Central memory CD8-positive, alpha-beta T cell (primary cell): Measurements from ENCODE around the gene SSBP2.
"Not testable (repeated sequence)": the region's sequence is repeated elsewhere in the genome, so short reads cannot be mapped to it uniquely, and the experiment has no call there.

Experiments
- ATAC-seq: fragments of 150-1000 bp; cut with Tn5 transposase; replicated peaks from 2 replicates; pipeline ENCODE4 v1.10.0; 2022; ENCODE audit warnings: mild to moderate bottlenecking, moderate FRiP score, moderate number of reproducible peaks; ENCODE audit not compliant: poor library complexity, severe bottlenecking; ENCODE audit errors: extremely low read depth
- DNase-seq, 2 donors: peaks; one replicate each; pipeline ENCODE4 v3.0.0; 2021; ENCODE audit warnings: low spot score in 2 of 2
- H3K27ac Mint-ChIP-seq: one replicate; pipeline ENCODE4 v1.8.0; 2022; ENCODE audit warnings: low read depth, mild to moderate bottlenecking, moderate library complexity, mixed read lengths
- H3K27me3 Mint-ChIP-seq: one replicate; pipeline ENCODE4 v1.8.0; 2022; ENCODE audit warnings: mixed read lengths
- H3K36me3 Mint-ChIP-seq: one replicate; pipeline ENCODE4 v1.8.0; 2022; ENCODE audit warnings: mild to moderate bottlenecking, moderate library complexity, mixed read lengths; ENCODE audit not compliant: insufficient read depth
- H3K4me1 Mint-ChIP-seq: one replicate; pipeline ENCODE4 v1.8.0; 2022; ENCODE audit warnings: mixed read lengths
- H3K4me3 Mint-ChIP-seq: one replicate; pipeline ENCODE4 v1.8.0; 2022; ENCODE audit warnings: mild to moderate bottlenecking, moderate library complexity, mixed read lengths
- H3K9me3 Mint-ChIP-seq: one replicate; pipeline ENCODE4 v1.8.0; 2022; ENCODE audit warnings: mixed read lengths

The SSBP2 gene

DNA sequence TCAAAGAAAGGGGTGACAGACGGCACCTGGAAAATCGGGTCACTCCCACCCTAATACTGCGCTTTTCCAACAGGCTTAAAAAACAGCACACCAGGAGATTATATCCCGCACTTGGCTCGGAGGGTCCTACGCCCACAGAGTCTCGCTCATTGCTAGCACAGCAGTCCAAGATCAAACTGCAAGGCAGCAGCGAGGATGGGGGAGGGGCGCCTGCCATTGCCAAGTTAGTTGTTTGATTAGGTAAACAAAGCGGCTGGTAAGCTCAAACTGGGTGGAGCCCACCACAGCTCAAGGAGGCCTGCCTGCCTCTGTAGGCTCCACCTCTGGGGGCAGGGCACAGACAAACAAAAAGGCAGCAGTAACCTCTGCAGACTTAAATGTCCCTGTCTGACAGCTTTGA is 158.8 kb downstream of the SSBP2 start:
- not testable (repeated sequence) for ATAC-seq, H3K27ac Mint-ChIP-seq, H3K27me3 Mint-ChIP-seq, H3K9me3 Mint-ChIP-seq, H3K36me3 Mint-ChIP-seq, DNase-seq, H3K4me3 Mint-ChIP-seq
- H3K4me1 Mint-ChIP-seq = peaks cover 17% of the 10 kb centered on the region

DNA sequence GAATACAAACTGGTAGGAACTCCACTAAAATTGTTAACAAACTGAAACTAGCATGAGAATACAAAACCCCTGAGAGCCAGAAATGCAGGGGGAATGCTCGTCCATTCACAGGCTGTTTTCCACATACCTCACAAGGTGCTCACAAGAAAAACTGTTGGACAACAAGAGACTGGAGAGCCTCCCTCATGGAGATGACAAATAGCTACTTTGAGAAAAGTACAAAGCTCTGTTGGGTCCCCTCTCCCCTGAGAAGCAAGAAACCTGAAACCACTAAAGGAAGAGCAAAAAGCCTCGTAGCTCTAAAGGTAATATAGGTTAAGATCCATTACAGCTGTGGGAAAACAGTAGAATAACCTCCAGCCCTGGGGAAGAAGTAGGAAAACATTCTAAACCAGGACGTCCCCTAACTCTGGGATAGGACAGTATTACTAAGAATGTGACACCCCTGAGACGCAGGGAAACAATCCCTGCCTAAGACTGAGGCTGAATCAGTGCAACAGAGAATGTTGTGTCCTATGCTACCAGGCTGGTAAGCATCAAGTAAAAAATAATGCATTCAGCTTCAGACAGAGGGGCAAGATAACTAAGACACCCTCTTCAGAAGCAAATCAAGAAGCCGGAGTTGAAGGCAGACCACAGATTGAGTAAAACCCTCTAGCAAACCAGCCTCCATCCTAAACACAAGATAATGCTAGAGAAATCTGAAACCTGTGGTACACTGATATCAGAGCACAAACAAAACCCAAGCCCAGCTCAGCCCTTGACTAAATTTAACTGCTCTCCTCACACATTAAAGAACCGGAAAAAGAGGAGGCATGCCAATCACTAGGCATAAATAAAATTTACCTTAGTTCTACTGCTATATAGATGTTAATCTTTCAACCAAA is 160.2 kb downstream of the SSBP2 start:
- no peak overlapping the region for H3K4me3 Mint-ChIP-seq
- peaks cover 1% of the 10 kb centered on the region for H3K36me3 Mint-ChIP-seq
- ATAC-seq (no peak), DNase-seq (no peak)
- H3K4me1 Mint-ChIP-seq = peaks cover 17% of the 10 kb centered on the region
- H3K27ac Mint-ChIP-seq = no peak overlapping the region
- peaks cover 6% of the 10 kb centered on the region for H3K9me3 Mint-ChIP-seq
- no peaks in the 10 kb centered on the region for H3K27me3 Mint-ChIP-seq

DNA sequence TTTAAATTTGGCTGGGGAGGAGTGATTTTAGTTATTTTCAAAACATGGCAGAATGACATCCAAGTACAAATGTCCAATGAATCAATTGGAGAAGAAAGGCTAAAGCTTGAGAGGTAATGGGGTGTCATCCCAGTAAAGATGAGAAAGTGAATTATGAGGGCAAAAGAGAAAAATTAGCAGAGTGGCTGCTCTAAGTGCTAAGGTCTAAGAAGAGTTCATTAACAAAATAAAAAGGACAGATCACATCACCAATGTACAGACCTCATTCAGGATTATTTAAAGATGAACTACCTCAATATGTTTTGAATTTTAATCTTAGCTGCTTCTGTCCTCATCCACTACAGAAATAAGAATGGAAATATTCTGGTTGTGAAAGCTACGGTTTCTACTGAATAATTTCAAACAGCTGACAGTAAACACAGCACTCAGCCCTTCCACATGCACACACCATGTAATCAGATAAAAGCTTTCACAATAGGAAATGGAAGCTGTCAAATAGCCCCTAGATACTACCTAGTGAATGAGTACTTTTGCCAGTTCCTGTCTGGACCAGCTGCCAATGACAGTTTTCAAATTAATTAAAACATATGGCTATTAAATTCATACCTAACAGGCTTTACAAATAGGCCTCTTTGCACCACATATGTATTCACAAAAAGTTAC is 171.5 kb downstream of the SSBP2 start:
- Mint-ChIP-seq H3K9me3 (no peaks in the 10 kb centered on the region), H3K4me3 (no peak overlapping the region), H3K4me1 (peaks cover 9% of the 10 kb centered on the region), H3K36me3 (peaks cover 2% of the 10 kb centered on the region), H3K27ac (no peak overlapping the region), H3K27me3 (no peaks in the 10 kb centered on the region)
- ATAC-seq (no peak), DNase-seq (no peak)

DNA sequence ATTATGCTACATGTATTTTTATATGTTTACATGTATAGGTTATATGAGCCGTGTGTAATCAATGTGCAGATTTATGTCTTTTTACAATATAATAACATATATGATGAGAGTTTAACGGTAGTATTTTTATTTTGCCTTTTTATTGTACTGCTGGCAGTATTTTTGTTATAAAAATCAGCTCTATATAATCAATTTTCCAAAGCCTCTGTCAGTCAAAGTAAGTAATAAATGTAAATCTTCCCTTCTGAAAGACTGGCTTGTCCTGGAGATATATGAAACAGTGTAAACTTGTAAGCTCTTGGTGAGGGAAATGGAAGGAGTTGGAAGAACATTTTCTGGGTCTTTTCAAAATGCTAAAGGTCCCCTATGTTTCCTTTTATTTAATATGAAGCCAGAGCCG is 173.8 kb downstream of the SSBP2 start:
- ATAC-seq (no peak), DNase-seq (no peak)
- no peak overlapping the region for H3K27ac Mint-ChIP-seq
- H3K36me3 Mint-ChIP-seq = peaks cover 4% of the 10 kb centered on the region
- no peaks in the 10 kb centered on the region for H3K27me3 Mint-ChIP-seq
- H3K9me3 Mint-ChIP-seq = no peaks in the 10 kb centered on the region
- peaks cover 9% of the 10 kb centered on the region for H3K4me1 Mint-ChIP-seq
- no peak overlapping the region for H3K4me3 Mint-ChIP-seq

DNA sequence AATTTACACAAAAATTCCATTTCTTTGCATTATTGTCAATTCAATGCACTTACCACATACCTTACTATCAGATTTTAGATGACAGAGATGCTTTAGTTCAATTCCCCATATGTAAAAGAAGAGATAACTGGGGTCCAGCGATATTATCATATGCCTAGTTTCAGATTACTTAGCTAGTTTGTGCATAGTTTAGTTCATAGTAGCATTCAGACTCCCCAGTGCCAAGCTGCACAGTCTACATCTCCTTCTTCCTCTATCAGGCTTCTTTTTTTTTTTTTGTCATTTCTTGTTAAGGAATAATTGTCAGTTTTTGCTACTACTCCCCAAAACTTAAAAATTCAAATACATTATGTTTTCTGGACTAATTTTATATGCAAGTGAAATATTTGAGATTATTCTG is 175.0 kb downstream of the SSBP2 start:
- no peak overlapping the region for H3K27ac Mint-ChIP-seq
- peaks cover 9% of the 10 kb centered on the region for H3K4me1 Mint-ChIP-seq
- H3K9me3 Mint-ChIP-seq = no peaks in the 10 kb centered on the region
- no peak for ATAC-seq
- H3K27me3 Mint-ChIP-seq = no peaks in the 10 kb centered on the region
- no peak for DNase-seq
- peaks cover 4% of the 10 kb centered on the region for H3K36me3 Mint-ChIP-seq
- H3K4me3 Mint-ChIP-seq = no peak overlapping the region

DNA sequence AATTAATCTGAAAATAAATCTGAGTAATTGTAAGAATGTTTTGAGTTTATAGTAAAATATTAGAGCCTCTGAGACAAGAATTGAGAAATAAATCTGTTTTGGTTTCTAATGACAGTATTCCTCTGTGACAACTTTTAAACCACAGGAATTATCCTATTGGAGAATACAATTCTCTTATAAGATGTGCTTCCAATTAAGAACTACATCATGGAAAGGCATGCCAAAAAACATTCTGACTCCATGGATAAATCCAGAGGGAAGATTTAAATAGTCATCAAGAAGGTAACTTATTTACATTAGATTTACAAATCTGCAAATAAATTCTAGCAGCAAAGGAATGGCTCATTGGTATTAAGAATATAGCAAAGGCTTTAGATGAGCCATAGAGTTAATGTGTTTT is 178.7 kb downstream of the SSBP2 start:
- Mint-ChIP-seq H3K9me3 (no peaks in the 10 kb centered on the region), H3K36me3 (peaks cover 6% of the 10 kb centered on the region), H3K27me3 (no peaks in the 10 kb centered on the region), H3K27ac (no peak overlapping the region), H3K4me3 (no peak overlapping the region), H3K4me1 (no peaks in the 10 kb centered on the region)
- DNase-seq = no peak
- ATAC-seq = no peak

DNA sequence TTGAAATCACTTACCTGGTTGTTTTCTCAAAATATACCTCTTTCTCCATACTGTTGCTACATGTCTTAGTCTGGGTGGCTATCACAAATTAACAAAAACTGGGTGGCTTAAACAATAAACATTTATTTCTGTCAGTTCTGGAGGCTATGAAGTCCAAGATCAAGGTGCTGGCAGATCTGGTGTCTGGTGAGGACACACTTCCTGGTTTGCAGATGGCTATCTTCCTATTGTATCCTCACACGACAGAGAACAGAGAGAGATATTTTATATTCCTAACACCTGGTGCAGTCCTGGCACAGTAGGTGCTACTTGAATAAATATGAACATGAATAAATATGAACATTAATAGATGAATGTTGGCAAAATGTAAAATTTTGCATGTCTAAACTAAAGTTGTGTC is 192.7 kb downstream of the SSBP2 start:
- peaks cover 2% of the 10 kb centered on the region for H3K36me3 Mint-ChIP-seq
- no peak for ATAC-seq
- no peak overlapping the region for H3K27ac Mint-ChIP-seq
- peaks cover 6% of the 10 kb centered on the region for H3K4me1 Mint-ChIP-seq
- no peak for DNase-seq
- H3K4me3 Mint-ChIP-seq = no peak overlapping the region
- no peaks in the 10 kb centered on the region for H3K9me3 Mint-ChIP-seq
- H3K27me3 Mint-ChIP-seq = no peaks in the 10 kb centered on the region

DNA sequence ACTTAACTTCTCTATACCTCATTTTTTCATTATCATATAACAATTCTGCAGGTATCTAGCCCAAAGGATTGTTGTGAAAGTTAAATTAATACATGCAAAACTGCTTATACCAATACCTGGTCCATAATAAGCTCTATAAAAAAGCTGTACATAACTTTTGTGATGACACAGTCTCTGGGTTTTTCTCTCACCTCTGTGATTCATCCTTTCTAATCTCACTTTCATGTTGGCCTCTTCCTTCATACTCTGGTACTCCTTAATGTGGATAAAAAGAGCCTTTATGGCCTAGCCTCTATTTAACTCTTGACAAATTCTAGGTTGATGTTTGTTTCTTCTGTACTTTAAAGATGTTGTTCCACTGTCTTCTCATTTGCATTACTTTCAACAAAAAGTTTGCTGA is 194.1 kb downstream of the SSBP2 start:
- no peak overlapping the region for H3K27ac Mint-ChIP-seq
- H3K4me3 Mint-ChIP-seq = no peak overlapping the region
- peaks cover 6% of the 10 kb centered on the region for H3K4me1 Mint-ChIP-seq
- no peak for ATAC-seq
- H3K27me3 Mint-ChIP-seq = no peaks in the 10 kb centered on the region
- H3K9me3 Mint-ChIP-seq = no peaks in the 10 kb centered on the region
- DNase-seq = no peak
- peaks cover 2% of the 10 kb centered on the region for H3K36me3 Mint-ChIP-seq

DNA sequence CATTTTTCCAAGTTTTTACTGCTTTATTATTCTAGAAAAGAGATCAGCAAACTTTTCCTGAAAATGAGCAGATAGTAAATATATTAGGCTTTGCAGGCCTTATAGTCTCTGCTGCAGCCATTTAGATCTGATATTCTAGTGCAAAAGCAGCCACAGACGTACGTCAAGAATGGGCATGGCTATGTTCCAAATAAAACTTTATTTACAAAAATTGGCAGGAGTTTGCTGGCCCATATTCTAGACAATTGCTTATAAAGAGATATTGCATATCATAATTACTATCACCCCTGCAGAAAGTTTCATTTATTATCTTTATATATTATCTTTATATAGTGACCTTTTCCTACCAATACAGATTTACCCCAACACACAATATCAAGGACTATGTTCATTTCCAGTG is 195.0 kb downstream of the SSBP2 start:
- H3K27ac Mint-ChIP-seq = no peak overlapping the region
- DNase-seq (no peak), ATAC-seq (no peak)
- peaks cover 6% of the 10 kb centered on the region for H3K4me1 Mint-ChIP-seq
- peaks cover 2% of the 10 kb centered on the region for H3K36me3 Mint-ChIP-seq
- H3K4me3 Mint-ChIP-seq = no peak overlapping the region
- no peaks in the 10 kb centered on the region for H3K27me3 Mint-ChIP-seq
- no peaks in the 10 kb centered on the region for H3K9me3 Mint-ChIP-seq

DNA sequence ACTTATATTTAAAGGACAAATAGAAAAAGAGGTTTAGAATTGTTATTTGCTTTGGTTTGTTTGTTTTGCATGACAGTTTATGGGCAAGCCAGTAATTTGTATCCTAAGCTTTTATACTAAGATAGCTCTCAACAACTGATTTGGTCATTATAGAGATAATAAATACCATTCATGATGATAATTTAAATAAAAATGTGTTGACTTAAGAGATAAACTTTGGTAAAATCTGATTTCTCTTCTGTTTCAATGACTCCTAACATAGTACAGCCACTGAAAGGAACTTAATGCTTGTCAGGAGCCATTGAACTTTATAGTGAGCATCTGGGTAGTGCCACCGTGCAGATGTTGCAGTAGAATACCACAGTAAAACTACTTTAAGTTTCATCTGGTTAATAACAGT is 196.2 kb downstream of the SSBP2 start:
- no peak for DNase-seq
- Mint-ChIP-seq H3K9me3 (no peaks in the 10 kb centered on the region), H3K4me1 (peaks cover 6% of the 10 kb centered on the region), H3K4me3 (no peak overlapping the region), H3K36me3 (peaks cover 4% of the 10 kb centered on the region), H3K27me3 (no peaks in the 10 kb centered on the region), H3K27ac (no peak overlapping the region)
- ATAC-seq = no peak

DNA sequence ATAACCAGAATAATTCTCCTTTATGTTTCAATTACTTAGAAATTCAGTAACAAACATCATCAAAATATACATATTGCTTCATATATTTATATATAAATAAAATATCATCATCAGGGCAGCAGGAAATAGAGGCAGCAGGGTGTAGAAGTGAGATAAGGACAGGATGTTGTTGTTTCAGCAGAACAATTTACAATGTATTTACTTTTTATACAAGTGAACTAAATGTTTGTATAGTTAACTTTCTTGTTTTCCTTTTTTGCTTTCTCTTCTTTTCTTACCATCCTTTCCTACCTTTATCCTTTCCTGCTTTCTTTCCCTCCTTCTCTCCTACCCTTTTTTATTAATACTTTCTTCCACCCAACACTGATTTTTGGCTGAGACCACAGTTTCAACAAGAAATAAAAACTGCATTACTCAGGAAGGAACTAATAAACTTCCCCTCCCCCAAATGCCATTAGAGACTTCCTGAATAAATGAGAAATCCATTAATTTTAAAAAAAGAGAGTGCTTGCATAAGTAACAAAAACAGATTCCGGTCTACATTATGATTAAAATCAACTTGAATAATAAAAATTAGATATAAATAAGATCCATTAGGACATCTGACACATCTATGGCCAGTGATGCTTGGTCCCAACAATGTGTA is 197.2 kb downstream of the SSBP2 start:
- Mint-ChIP-seq H3K9me3 (no peaks in the 10 kb centered on the region), H3K27ac (peak overlapping the region; percentile 52), H3K27me3 (no peaks in the 10 kb centered on the region), H3K36me3 (peaks cover 4% of the 10 kb centered on the region), H3K4me3 (no peak overlapping the region), H3K4me1 (peaks cover 6% of the 10 kb centered on the region)
- no peak for ATAC-seq
- no peak for DNase-seq

DNA sequence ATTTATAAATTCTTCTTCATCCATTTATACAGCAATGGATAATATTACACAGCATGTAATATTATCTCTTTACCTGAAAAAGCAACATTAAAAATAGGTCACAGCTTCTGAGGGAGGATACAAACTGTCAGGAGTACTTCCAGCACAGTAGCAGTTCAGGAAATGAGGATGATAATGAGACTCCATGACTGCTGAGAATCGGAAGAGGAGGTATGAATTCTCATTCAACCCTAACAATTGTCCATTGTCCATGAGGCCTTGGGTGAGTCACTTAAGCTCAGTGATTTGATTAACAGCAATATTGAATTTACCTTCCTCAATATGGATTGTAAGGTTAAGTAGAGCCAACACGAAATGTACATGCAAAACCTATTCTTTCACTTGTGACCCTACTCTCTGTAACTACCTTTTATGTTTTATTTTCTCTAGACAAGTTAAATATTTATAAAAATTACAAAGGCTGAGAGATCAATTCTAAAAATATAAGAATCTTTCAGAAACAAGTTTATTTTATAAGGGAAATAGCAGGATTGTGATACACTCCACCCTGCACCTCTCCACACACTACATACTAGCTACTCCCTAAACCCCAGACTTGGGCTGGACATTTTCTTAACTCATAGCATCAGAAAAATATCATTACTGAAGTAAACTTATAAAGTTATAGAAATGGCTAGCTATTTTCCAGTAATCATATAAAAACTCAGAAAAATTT is 197.9 kb downstream of the SSBP2 start:
- Mint-ChIP-seq H3K4me1 (peaks cover 6% of the 10 kb centered on the region), H3K4me3 (no peak overlapping the region), H3K36me3 (peaks cover 4% of the 10 kb centered on the region), H3K9me3 (no peaks in the 10 kb centered on the region), H3K27ac (no peak overlapping the region), H3K27me3 (no peaks in the 10 kb centered on the region)
- ATAC-seq = no peak
- DNase-seq = no peak
